Measurements from ENCODE around the gene MAPK8IP3. TPM values are rescaled to one million over a fixed set of nuclear protein-coding genes. Genes with fewer than 3 reads are reported as not detected.

The MAPK8IP3 gene
- total and polyA plus RNA-seq, 2 donors (not counting 1 experiment from before 2014, with no cell fraction given) = 249 to 340 TPM

DNA sequence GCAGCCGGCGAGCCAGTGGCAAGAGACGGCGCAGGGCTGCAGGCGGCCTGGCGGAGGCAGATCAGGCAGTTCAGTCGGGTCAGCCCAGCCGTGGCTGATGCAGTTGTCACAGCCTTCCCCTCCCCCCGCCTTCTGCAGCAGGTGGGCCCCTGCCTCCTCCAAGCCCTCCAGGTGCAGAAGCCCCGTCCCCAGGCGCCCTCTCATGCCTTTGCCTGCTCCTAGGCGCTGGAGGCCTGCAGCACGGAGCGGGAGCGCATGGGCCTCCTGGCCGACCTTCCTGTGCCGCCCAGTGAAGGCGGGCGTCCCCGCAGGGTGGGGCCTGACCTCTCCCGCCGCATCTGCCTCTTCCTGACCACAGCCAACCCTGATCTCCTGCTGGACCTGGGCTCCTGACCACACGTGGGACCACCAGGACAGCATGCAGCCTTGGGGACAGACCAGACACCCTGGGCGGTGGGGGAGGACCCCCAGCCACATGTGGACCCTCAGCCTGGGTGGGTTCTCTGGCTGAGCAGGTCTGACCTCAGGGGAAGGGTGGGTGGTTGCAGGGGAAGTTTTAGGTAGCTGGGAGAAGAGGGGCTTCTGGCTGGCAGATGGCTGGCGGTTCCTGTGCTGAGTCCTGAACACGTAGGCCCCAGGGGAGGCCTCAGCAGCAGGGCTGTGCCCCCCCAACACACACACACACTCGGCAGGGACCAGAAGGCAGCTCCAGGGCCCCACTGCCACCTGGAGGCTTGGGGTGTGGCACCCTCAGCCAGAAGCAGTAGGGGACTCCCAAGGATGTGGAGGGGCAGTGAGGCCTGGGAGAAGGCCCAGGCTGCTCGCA, 70.1 kb downstream of the MAPK8IP3 start:
- POLR2A ChIA-PET = no interaction called here
- no peaks in the 10 kb centered on the region for H3K9me3 Mint-ChIP-seq (ENCODE audit: insufficient read depth)
- DNase-seq = no peak
- intact Hi-C loops (cut with micrococcal nuclease) = no loop called here
- CTCF ChIA-PET = interaction anchor here (0.6 kb wide), 1 partner anchor 75 kb away, joined by 3 read pairs; no protein-coding TSS in a partner anchor
- Histone ChIP-seq H3K36me3 (replicated peaks in 1 of 2; ENCODE audit: control extremely low read depth in 1 of 2, control insufficient read depth in 1 of 2, extremely low read depth in 1 of 2, insufficient read depth in 2 of 2, low read length in 1 of 2) (peaks cover 0 to 29% of the 10 kb centered on the region in 2 experiments), H2AFZ (ENCODE audit: insufficient read depth, low read depth, low read length, poor library complexity, severe bottlenecking) (no peak overlapping the region), H3K79me2 (ENCODE audit: control insufficient read depth, insufficient read depth, low read length) (peaks cover 46% of the 10 kb centered on the region), H3K4me1 (ENCODE audit: control insufficient read depth in 2 of 2, insufficient read depth in 2 of 2, low read length in 2 of 2) (peaks cover 19 to 37% of the 10 kb centered on the region in 2 donors), H3K4me2 (replicated peaks; ENCODE audit: low read depth, low read length, poor library complexity, severe bottlenecking) (no peak overlapping the region), H3K9me3 (ENCODE audit: control extremely low read depth in 1 of 3, control insufficient read depth in 2 of 3, insufficient read depth in 1 of 3, low read length in 2 of 3) (no peaks in the 10 kb centered on the region), H3K4me3 (ENCODE audit: control extremely low read depth in 1 of 5, extremely low read depth in 1 of 5, insufficient read depth in 1 of 5, low read depth in 2 of 5, low read length in 4 of 5) (no peak overlapping the region), H3K27me3 (replicated peaks in 1 of 4; ENCODE audit: control extremely low read depth in 1 of 4, control insufficient read depth in 3 of 4, insufficient read depth in 4 of 4, low read length in 3 of 4) (no peaks in the 10 kb centered on the region), H4K20me1 (ENCODE audit: control insufficient read depth, insufficient read depth, low read length, poor library complexity, severe bottlenecking) (peaks cover 75% of the 10 kb centered on the region), H3K9ac (ENCODE audit: low read length) (no peak overlapping the region), H3K27ac (ENCODE audit: low read length in 2 of 2) (no peak overlapping the region)
- H3K4me1 Mint-ChIP-seq = peaks cover 25% of the 10 kb centered on the region
- no peaks in the 10 kb centered on the region for H3K27me3 Mint-ChIP-seq
- peak overlapping the region; percentile 32 for H3K27ac Mint-ChIP-seq
- 91% methylated on average over 22 of the region's 28 CpGs for WGBS (ENCODE audit: insufficient coverage)
- H3K4me3 Mint-ChIP-seq = no peak overlapping the region
- TF ChIP-seq, protein P1, sequence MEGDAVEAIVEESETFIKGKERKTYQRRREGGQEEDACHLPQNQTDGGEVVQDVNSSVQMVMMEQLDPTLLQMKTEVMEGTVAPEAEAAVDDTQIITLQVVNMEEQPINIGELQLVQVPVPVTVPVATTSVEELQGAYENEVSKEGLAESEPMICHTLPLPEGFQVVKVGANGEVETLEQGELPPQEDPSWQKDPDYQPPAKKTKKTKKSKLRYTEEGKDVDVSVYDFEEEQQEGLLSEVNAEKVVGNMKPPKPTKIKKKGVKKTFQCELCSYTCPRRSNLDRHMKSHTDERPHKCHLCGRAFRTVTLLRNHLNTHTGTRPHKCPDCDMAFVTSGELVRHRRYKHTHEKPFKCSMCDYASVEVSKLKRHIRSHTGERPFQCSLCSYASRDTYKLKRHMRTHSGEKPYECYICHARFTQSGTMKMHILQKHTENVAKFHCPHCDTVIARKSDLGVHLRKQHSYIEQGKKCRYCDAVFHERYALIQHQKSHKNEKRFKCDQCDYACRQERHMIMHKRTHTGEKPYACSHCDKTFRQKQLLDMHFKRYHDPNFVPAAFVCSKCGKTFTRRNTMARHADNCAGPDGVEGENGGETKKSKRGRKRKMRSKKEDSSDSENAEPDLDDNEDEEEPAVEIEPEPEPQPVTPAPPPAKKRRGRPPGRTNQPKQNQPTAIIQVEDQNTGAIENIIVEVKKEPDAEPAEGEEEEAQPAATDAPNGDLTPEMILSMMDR (IDR thresholded peaks at IDR 0.05) = no peak
- no peak for TF ChIP-seq EZH2 (IDR thresholded peaks at IDR 0.05; ENCODE audit: borderline replicate concordance, insufficient read depth, low read depth, low read length, poor library complexity, severe bottlenecking)
- no peak for ATAC-seq (ENCODE audit: low read depth)

DNA sequence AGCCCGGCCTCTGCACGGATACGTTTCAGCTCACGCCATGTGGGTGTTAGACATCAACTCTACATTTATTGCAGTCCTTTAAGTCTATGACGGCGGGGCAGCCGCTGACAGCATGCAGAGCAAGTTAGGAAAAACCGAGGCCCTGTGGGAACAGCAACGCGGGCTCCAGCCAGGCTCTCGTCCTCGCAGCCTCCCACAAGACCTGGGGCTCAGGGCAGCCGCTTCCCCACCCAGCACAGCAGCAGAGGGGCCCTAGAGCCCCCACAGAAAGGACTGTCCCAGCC, 70.6 kb downstream of the MAPK8IP3 start:
- no peaks in the 10 kb centered on the region for H3K27me3 Mint-ChIP-seq
- H3K9ac ChIP-seq (ENCODE audit: low read length) = no peak overlapping the region
- H3K27me3 ChIP-seq (replicated peaks in 1 of 4; ENCODE audit: control extremely low read depth in 1 of 4, control insufficient read depth in 3 of 4, insufficient read depth in 4 of 4, low read length in 3 of 4) = no peaks in the 10 kb centered on the region
- H3K4me3 Mint-ChIP-seq = no peak overlapping the region
- TF ChIP-seq EZH2 (IDR thresholded peaks at IDR 0.05; ENCODE audit: borderline replicate concordance, insufficient read depth, low read depth, low read length, poor library complexity, severe bottlenecking) = no peak
- TF ChIP-seq, protein P1 (IDR thresholded peaks at IDR 0.05) = no peak
- H3K79me2 ChIP-seq (ENCODE audit: control insufficient read depth, insufficient read depth, low read length) = peaks cover 52% of the 10 kb centered on the region
- no peak overlapping the region for H3K4me2 ChIP-seq (replicated peaks; ENCODE audit: low read depth, low read length, poor library complexity, severe bottlenecking)
- WGBS (ENCODE audit: insufficient coverage) = 98% methylated on average over 12 of the region's 13 CpGs
- DNase-seq (no peak), ATAC-seq (ENCODE audit: low read depth) (no peak)
- ChIA-PET POLR2A (no interaction called here), CTCF (interaction anchor here (0.6 kb wide), 1 partner anchor 75 kb away, joined by 3 read pairs; no protein-coding TSS in a partner anchor)
- peaks cover 80% of the 10 kb centered on the region for H4K20me1 ChIP-seq (ENCODE audit: control insufficient read depth, insufficient read depth, low read length, poor library complexity, severe bottlenecking)
- no peaks in the 10 kb centered on the region for H3K9me3 Mint-ChIP-seq (ENCODE audit: insufficient read depth)
- H3K4me3 ChIP-seq (ENCODE audit: control extremely low read depth in 1 of 5, extremely low read depth in 1 of 5, insufficient read depth in 1 of 5, low read depth in 2 of 5, low read length in 4 of 5) = no peak overlapping the region
- H3K4me1 ChIP-seq (ENCODE audit: control insufficient read depth in 2 of 2, insufficient read depth in 2 of 2, low read length in 2 of 2) = peaks cover 25 to 42% of the 10 kb centered on the region in 2 donors
- H2AFZ ChIP-seq (ENCODE audit: insufficient read depth, low read depth, low read length, poor library complexity, severe bottlenecking) = no peak overlapping the region
- H3K4me1 Mint-ChIP-seq = peaks cover 31% of the 10 kb centered on the region
- no peak overlapping the region for H3K27ac Mint-ChIP-seq
- H3K27ac ChIP-seq (ENCODE audit: low read length in 2 of 2) = no peak overlapping the region
- H3K36me3 ChIP-seq (replicated peaks in 1 of 2; ENCODE audit: control extremely low read depth in 1 of 2, control insufficient read depth in 1 of 2, extremely low read depth in 1 of 2, insufficient read depth in 2 of 2, low read length in 1 of 2) = peaks cover 0 to 29% of the 10 kb centered on the region in 2 experiments
- no peaks in the 10 kb centered on the region for H3K9me3 ChIP-seq (ENCODE audit: control extremely low read depth in 1 of 3, control insufficient read depth in 2 of 3, insufficient read depth in 1 of 3, low read length in 2 of 3)
- intact Hi-C loops (cut with micrococcal nuclease) = no loop called here
